Measurements from ENCODE around the gene SEC22A.
A peak's percentile ranks its signal among the peaks of the same experiment; 100 is the strongest.

SEC22A gene

DNA sequence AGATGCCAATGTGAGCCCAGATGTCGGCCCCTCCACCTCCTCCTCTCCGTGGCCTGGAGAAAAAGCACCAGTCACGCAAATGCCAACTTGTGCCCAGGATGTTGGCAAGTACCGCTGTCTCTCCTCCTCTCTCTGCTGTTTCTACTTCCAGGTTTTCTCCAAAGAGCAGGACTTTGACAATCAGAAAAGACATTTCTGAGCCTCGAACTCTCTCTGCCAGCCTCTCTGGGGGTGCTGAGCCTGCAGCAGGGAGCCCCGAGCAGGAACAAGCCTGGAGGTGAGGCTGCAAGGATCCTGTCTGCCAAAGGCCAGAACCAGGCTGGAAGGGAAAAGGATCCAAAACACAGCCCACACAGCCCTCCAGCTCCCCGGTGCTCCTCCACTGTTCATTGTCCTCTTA, 89.7 kb downstream of the SEC22A start:
- Histone ChIP-seq H2BK15ac (replicated peaks; ENCODE audit: low read depth) (no peak overlapping the region), H4K8ac (ENCODE audit: low read depth, low read length) (no peak overlapping the region), H3K79me1 (ENCODE audit: low read length) (no peaks in the 10 kb centered on the region), H3K36me3 (ENCODE audit: control insufficient read depth, insufficient read depth, low read length) (no peaks in the 10 kb centered on the region), H4K5ac (ENCODE audit: low read length) (no peak overlapping the region), H3K4me1 (ENCODE audit: control insufficient read depth, low read depth, low read length) (no peaks in the 10 kb centered on the region), H3K18ac (ENCODE audit: low read length) (no peak overlapping the region), H3K56ac (ENCODE audit: low read length) (no peak overlapping the region), H3K79me2 (ENCODE audit: control insufficient read depth, insufficient read depth, low read length) (no peaks in the 10 kb centered on the region), H3K4me2 (ENCODE audit: low read length) (no peak overlapping the region), H2BK5ac (ENCODE audit: low read length) (no peak overlapping the region), H3K23ac (ENCODE audit: low read length) (no peak overlapping the region), H3K4ac (ENCODE audit: low read depth, low read length) (no peak overlapping the region), H2AK5ac (ENCODE audit: low read length) (no peak overlapping the region), H2BK120ac (ENCODE audit: low read depth, low read length) (no peak overlapping the region), H3K27ac (ENCODE audit: low read depth, low read length) (no peak overlapping the region), H3K27me3 (ENCODE audit: insufficient read depth, low read length, poor library complexity) (no peaks in the 10 kb centered on the region), H3K9ac (ENCODE audit: low read length) (no peak overlapping the region), H3K4me3 (ENCODE audit: low read length) (no peak overlapping the region)
- no CpG with 5 or more reads among the region's 7 CpGs for WGBS (ENCODE audit: extremely low coverage, insufficient coverage, low lambda C conversion rate)
- no peak for DNase-seq

DNA sequence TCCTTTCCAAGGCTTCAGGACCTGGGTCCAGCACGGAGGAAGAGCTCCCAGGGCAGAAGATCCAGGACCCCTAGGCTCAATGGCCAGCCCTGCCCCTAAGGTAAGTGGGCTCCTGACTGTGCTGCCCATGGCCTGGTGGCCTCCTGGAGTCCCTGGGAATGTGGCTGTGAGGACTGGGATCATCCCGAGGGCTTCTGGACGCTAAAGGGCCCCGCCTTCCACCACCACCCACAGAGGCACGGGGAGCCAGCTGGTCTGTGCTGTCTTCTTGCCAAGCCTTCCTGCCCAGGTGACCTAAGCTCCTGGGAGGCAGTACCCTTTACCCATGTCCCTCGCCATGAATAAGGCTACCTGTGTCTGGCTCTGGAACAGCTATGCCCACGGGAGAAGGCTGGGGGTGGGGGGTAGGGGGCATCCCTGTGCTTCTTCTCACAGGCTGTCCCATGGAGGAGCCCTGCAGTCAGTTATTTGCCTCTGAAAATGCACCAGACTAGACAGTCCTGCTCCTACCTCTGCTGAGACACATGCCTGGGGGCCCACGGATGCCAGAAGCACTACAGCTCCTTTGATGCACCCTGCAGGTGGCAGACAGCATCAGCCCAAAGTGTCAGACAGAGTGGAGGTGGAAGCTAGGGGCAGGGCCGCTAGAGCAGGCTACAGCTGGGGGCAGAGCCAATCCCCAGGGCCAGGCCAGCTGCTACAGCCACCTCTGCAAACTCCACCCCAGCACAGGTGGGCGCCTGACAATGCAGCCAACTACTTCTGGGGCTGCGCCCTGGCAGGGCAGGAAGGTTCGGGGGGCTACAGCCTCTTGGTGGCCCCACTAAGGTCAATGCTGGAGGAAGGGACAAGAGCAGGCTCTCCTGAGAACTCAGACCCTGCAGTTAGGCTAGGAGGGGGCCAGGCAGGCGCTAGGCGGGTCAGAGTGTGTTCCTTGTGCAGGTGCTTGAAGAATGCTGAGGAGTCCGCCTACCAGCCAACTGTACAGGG, 90.9 kb downstream of the SEC22A start:
- Histone ChIP-seq H3K4me2 (ENCODE audit: low read length) (no peak overlapping the region), H3K23ac (ENCODE audit: low read length) (no peak overlapping the region), H3K56ac (ENCODE audit: low read length) (no peak overlapping the region), H4K5ac (ENCODE audit: low read length) (no peak overlapping the region), H3K27me3 (ENCODE audit: insufficient read depth, low read length, poor library complexity) (no peaks in the 10 kb centered on the region), H4K8ac (ENCODE audit: low read depth, low read length) (no peak overlapping the region), H2AK5ac (ENCODE audit: low read length) (no peak overlapping the region), H3K4me3 (ENCODE audit: low read length) (no peak overlapping the region), H3K79me2 (ENCODE audit: control insufficient read depth, insufficient read depth, low read length) (no peaks in the 10 kb centered on the region), H2BK15ac (replicated peaks; ENCODE audit: low read depth) (no peak overlapping the region), H2BK5ac (ENCODE audit: low read length) (no peak overlapping the region), H3K79me1 (ENCODE audit: low read length) (no peaks in the 10 kb centered on the region), H3K36me3 (ENCODE audit: control insufficient read depth, insufficient read depth, low read length) (no peaks in the 10 kb centered on the region), H3K4me1 (ENCODE audit: control insufficient read depth, low read depth, low read length) (no peaks in the 10 kb centered on the region), H3K4ac (ENCODE audit: low read depth, low read length) (no peak overlapping the region), H3K27ac (ENCODE audit: low read depth, low read length) (no peak overlapping the region), H2BK120ac (ENCODE audit: low read depth, low read length) (no peak overlapping the region), H3K18ac (ENCODE audit: low read length) (no peak overlapping the region), H3K9ac (ENCODE audit: low read length) (no peak overlapping the region)
- DNase-seq = peak; percentile 78
- WGBS (ENCODE audit: extremely low coverage, insufficient coverage, low lambda C conversion rate) = no CpG with 5 or more reads among the region's 15 CpGs

DNA sequence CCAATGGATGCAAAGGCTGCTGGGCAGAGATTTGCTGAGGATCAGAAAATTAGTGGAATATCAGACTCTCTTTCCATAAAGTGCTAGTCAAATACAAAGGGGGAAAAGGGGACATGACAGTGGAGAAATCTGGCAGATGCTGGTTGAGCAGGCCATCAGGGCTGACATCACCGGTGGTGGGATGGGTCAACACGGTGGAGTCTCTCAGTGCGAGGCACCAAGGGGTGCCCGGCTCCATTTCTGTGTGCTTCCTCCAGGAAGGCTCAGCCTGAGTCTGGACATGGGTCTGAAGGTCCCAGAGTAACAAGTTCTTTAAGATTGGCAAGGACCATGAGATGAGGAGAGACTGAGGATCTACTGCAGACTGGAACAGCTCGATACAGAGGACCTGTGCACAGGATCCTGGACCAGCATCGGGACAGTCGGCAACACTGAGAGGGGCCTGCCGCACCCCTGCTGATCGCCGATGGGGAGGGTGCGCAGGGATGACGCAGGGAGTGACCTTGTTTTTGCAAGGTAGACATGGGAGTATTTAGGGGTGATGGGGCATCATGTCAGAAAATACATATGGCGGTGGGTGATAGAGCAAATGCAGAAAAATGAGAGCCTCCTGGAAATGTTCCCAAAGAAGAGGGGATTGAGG, 92.7 kb downstream of the SEC22A start:
- Histone ChIP-seq H3K4me3 (ENCODE audit: low read length) (no peak overlapping the region), H2BK120ac (ENCODE audit: low read depth, low read length) (no peak overlapping the region), H3K23ac (ENCODE audit: low read length) (no peak overlapping the region), H3K56ac (ENCODE audit: low read length) (peak overlapping the region; percentile 11), H2AK5ac (ENCODE audit: low read length) (no peak overlapping the region), H3K4ac (ENCODE audit: low read depth, low read length) (no peak overlapping the region), H3K9ac (ENCODE audit: low read length) (no peak overlapping the region), H4K5ac (ENCODE audit: low read length) (no peak overlapping the region), H3K27ac (ENCODE audit: low read depth, low read length) (no peak overlapping the region), H3K79me2 (ENCODE audit: control insufficient read depth, insufficient read depth, low read length) (no peaks in the 10 kb centered on the region), H3K18ac (ENCODE audit: low read length) (no peak overlapping the region), H3K79me1 (ENCODE audit: low read length) (no peaks in the 10 kb centered on the region), H2BK5ac (ENCODE audit: low read length) (no peak overlapping the region), H4K8ac (ENCODE audit: low read depth, low read length) (no peak overlapping the region), H3K36me3 (ENCODE audit: control insufficient read depth, insufficient read depth, low read length) (no peaks in the 10 kb centered on the region), H2BK15ac (replicated peaks; ENCODE audit: low read depth) (no peak overlapping the region), H3K4me2 (ENCODE audit: low read length) (no peak overlapping the region), H3K27me3 (ENCODE audit: insufficient read depth, low read length, poor library complexity) (no peaks in the 10 kb centered on the region), H3K4me1 (ENCODE audit: control insufficient read depth, low read depth, low read length) (no peaks in the 10 kb centered on the region)
- no peak for DNase-seq
- no CpG with 5 or more reads among the region's 13 CpGs for WGBS (ENCODE audit: extremely low coverage, insufficient coverage, low lambda C conversion rate)

DNA sequence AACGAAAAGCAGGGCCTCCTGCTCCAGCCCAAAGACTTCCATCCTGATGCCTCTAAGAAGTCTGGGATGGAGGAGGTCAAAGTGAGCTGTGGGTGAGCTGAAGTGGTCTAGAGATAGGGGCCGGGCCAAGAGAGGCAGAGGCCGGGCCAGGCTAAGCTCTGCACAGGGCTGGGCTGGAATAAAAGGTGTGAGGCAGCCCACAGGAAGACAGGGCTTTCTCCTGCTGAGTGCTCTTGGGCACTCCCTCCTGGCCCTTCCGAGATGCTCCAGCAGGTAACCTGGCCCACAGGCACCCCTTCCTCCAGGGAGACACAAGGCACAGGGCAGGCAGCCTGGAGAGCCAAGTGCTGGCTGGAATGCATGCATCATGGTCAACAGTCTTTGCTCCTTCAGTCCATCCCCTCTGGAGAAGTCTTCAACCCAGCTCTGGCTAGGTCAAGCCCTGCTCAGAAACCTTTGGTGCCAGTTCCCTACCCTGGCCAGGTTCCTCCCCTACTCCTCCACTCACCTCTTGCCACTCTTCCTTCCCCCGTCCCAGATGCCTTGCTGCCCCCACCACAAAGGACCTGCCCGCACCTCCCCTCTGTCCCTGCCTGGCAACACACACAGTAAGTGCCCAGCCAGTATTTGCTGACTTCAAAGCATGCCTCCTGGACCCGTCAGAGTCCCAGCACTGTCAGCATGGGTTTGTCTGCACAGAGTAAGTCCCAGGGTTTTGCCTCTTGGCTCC, 93.6 kb downstream of the SEC22A start:
- Histone ChIP-seq H3K9ac (ENCODE audit: low read length) (no peak overlapping the region), H3K23ac (ENCODE audit: low read length) (no peak overlapping the region), H4K5ac (ENCODE audit: low read length) (no peak overlapping the region), H2BK5ac (ENCODE audit: low read length) (no peak overlapping the region), H3K27me3 (ENCODE audit: insufficient read depth, low read length, poor library complexity) (no peaks in the 10 kb centered on the region), H3K4me1 (ENCODE audit: control insufficient read depth, low read depth, low read length) (no peaks in the 10 kb centered on the region), H3K36me3 (ENCODE audit: control insufficient read depth, insufficient read depth, low read length) (no peaks in the 10 kb centered on the region), H3K79me2 (ENCODE audit: control insufficient read depth, insufficient read depth, low read length) (no peaks in the 10 kb centered on the region), H4K8ac (ENCODE audit: low read depth, low read length) (no peak overlapping the region), H3K4me3 (ENCODE audit: low read length) (no peak overlapping the region), H2BK120ac (ENCODE audit: low read depth, low read length) (no peak overlapping the region), H3K18ac (ENCODE audit: low read length) (no peak overlapping the region), H3K4ac (ENCODE audit: low read depth, low read length) (no peak overlapping the region), H2AK5ac (ENCODE audit: low read length) (no peak overlapping the region), H2BK15ac (replicated peaks; ENCODE audit: low read depth) (no peak overlapping the region), H3K4me2 (ENCODE audit: low read length) (no peak overlapping the region), H3K79me1 (ENCODE audit: low read length) (no peaks in the 10 kb centered on the region), H3K27ac (ENCODE audit: low read depth, low read length) (no peak overlapping the region), H3K56ac (ENCODE audit: low read length) (peak overlapping the region; percentile 7)
- no CpG with 5 or more reads among the region's 7 CpGs for WGBS (ENCODE audit: extremely low coverage, insufficient coverage, low lambda C conversion rate)
- DNase-seq = peak; percentile 16

DNA sequence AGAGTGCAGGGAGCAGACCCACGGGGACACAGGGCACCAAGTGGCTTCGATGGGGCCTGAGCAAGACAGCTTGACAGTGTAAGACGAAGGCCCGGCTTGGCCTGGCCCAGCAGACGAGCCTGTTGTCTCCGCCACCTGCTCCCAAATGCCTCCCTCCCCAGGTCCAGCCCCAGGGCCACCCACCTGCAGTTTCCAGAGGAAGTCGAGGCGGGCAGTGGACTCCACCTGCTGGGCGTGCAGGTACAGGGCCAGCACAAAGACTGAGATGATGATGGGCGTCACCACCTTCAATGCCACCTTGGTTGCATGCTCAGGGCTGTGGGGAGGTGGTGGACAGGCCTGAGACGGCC, 94.1 kb downstream of the SEC22A start:
- no CpG with 5 or more reads among the region's 11 CpGs for whole genome bisulfite sequencing (ENCODE audit: extremely low coverage, insufficient coverage, low lambda C conversion rate)
- H2BK120ac ChIP-seq (ENCODE audit: low read depth, low read length) = no peak overlapping the region
- H3K36me3 ChIP-seq (ENCODE audit: control insufficient read depth, insufficient read depth, low read length) = no peaks in the 10 kb centered on the region
- no peak overlapping the region for H4K5ac ChIP-seq (ENCODE audit: low read length)
- H3K18ac ChIP-seq (ENCODE audit: low read length) = no peak overlapping the region
- H3K79me1 ChIP-seq (ENCODE audit: low read length) = no peaks in the 10 kb centered on the region
- H2AK5ac ChIP-seq (ENCODE audit: low read length) = no peak overlapping the region
- H4K8ac ChIP-seq (ENCODE audit: low read depth, low read length) = no peak overlapping the region
- no peak for DNase-seq
- H3K4me3 ChIP-seq (ENCODE audit: low read length) = no peak overlapping the region
- H2BK5ac ChIP-seq (ENCODE audit: low read length) = no peak overlapping the region
- H2BK15ac ChIP-seq (replicated peaks; ENCODE audit: low read depth) = no peak overlapping the region
- no peak overlapping the region for H3K23ac ChIP-seq (ENCODE audit: low read length)
- H3K9ac ChIP-seq (ENCODE audit: low read length) = no peak overlapping the region
- no peak overlapping the region for H3K56ac ChIP-seq (ENCODE audit: low read length)
- H3K79me2 ChIP-seq (ENCODE audit: control insufficient read depth, insufficient read depth, low read length) = no peaks in the 10 kb centered on the region
- H3K27ac ChIP-seq (ENCODE audit: low read depth, low read length) = no peak overlapping the region
- H3K4me1 ChIP-seq (ENCODE audit: control insufficient read depth, low read depth, low read length) = no peaks in the 10 kb centered on the region
- H3K27me3 ChIP-seq (ENCODE audit: insufficient read depth, low read length, poor library complexity) = no peaks in the 10 kb centered on the region
- no peak overlapping the region for H3K4ac ChIP-seq (ENCODE audit: low read depth, low read length)
- no peak overlapping the region for H3K4me2 ChIP-seq (ENCODE audit: low read length)

Data from mesendoderm (in vitro differentiated cells).